H9 (cell line): ENCODE measurements around the gene VPS35L. TPM values are rescaled to one million over a fixed set of nuclear protein-coding genes. Genes with fewer than 3 reads are reported as not detected.

Experiments
- DNase-seq: peaks from one replicate; pipeline ENCODE4 v3.0.0-alpha.2; 2017
- H2AFZ ChIP-seq: one replicate; pipeline ENCODE4 v1.6.1; 2013; ENCODE audit warnings: mild to moderate bottlenecking, low read length, control low read depth, moderate library complexity
- H2AK5ac ChIP-seq: 2 replicates; pipeline ENCODE4 v1.6.1; 2013; ENCODE audit warnings: low read length, control low read depth, mixed read lengths; ENCODE audit not compliant: insufficient read length
- H2BK120ac ChIP-seq: one replicate; pipeline ENCODE4 v1.6.1; 2013; ENCODE audit warnings: low read depth, mild to moderate bottlenecking, low read length, control low read depth, inconsistent platforms; ENCODE audit not compliant: poor library complexity, severe bottlenecking
- H2BK12ac ChIP-seq: 2 replicates; pipeline ENCODE4 v1.6.1; 2013; ENCODE audit warnings: low read length, control low read depth, mixed read lengths, low read depth; ENCODE audit not compliant: insufficient read length
- H2BK15ac ChIP-seq: 2 replicates; pipeline ENCODE4 v1.6.1; 2013; ENCODE audit warnings: low read depth, low read length, control low read depth
- H2BK20ac ChIP-seq: one replicate; pipeline ENCODE4 v1.6.1; 2013; ENCODE audit warnings: low read depth, mild to moderate bottlenecking, low read length, control low read depth, inconsistent platforms; ENCODE audit not compliant: poor library complexity, severe bottlenecking
- H2BK5ac ChIP-seq: 2 replicates; pipeline ENCODE4 v1.6.1; 2013; ENCODE audit warnings: low read length, control low read depth, mixed read lengths; ENCODE audit not compliant: insufficient read length
- H3K14ac ChIP-seq: 2 replicates; pipeline ENCODE4 v1.6.1; 2013; ENCODE audit warnings: low read length, control low read depth; ENCODE audit not compliant: insufficient read depth
- H3K18ac ChIP-seq: 2 replicates; pipeline ENCODE4 v1.6.1; 2013; ENCODE audit warnings: low read depth, mild to moderate bottlenecking, mixed read lengths, low read length, control low read depth; ENCODE audit not compliant: insufficient read length
- H3K23ac ChIP-seq: 2 replicates; pipeline ENCODE4 v1.6.1; 2013; ENCODE audit warnings: low read length, control low read depth, mixed read lengths, low read depth; ENCODE audit not compliant: insufficient read length
- H3K23me2 ChIP-seq: 2 replicates; pipeline ENCODE4 v1.6.1; 2013; ENCODE audit warnings: low read depth, mild to moderate bottlenecking, mixed read lengths, low read length, control low read depth; ENCODE audit not compliant: insufficient read length, poor library complexity, severe bottlenecking
- H3K27ac ChIP-seq: 2 replicates; pipeline ENCODE4 v1.5.1; 2013; ENCODE audit warnings: low read length, control low read depth, mixed read lengths, low read depth; ENCODE audit not compliant: insufficient read length
- H3K27me3 ChIP-seq: 2 replicates; pipeline ENCODE4 v1.6.1; 2013; ENCODE audit warnings: low read length, control low read depth, inconsistent platforms; ENCODE audit not compliant: insufficient read depth
- H3K4ac ChIP-seq: 2 replicates; pipeline ENCODE4 v1.6.1; 2013; ENCODE audit warnings: low read depth, mild to moderate bottlenecking, control low read depth, inconsistent platforms, low read length, moderate library complexity
- H3K4me1 ChIP-seq: 2 replicates; pipeline ENCODE4 v1.6.1; 2013; ENCODE audit warnings: low read length, control low read depth, inconsistent platforms; ENCODE audit not compliant: insufficient read depth
- H3K4me2 ChIP-seq: 2 replicates; pipeline ENCODE4 v1.6.1; 2013; ENCODE audit warnings: low read length, control low read depth, mixed read lengths; ENCODE audit not compliant: insufficient read length, insufficient read depth
- H3K56ac ChIP-seq: 2 replicates; pipeline ENCODE4 v1.6.1; 2013; ENCODE audit warnings: low read depth, mild to moderate bottlenecking, mixed read lengths, low read length, control low read depth; ENCODE audit not compliant: insufficient read length
- H3K79me1 ChIP-seq: 2 replicates; pipeline ENCODE4 v1.6.1; 2013; ENCODE audit warnings: low read depth, mild to moderate bottlenecking, moderate library complexity, low read length, control low read depth, inconsistent platforms; ENCODE audit not compliant: insufficient read depth, poor library complexity, severe bottlenecking
- H3K79me2 ChIP-seq: 2 replicates; pipeline ENCODE4 v1.6.1; 2013; ENCODE audit warnings: low read length, control low read depth, inconsistent platforms; ENCODE audit not compliant: insufficient read depth
- H3K9ac ChIP-seq: 2 replicates; pipeline ENCODE4 v1.6.1; 2013; ENCODE audit warnings: low read length, control low read depth, mixed read lengths; ENCODE audit not compliant: insufficient read length; ENCODE audit errors: extremely low read depth
- H3K9me3 ChIP-seq: one replicate; pipeline ENCODE4 v1.6.1; 2013; ENCODE audit warnings: low read depth, low read length, inconsistent platforms; ENCODE audit not compliant: control insufficient read depth
- H3T11ph ChIP-seq: one replicate; pipeline ENCODE4 v1.6.1; 2013; ENCODE audit warnings: mild to moderate bottlenecking, low read length, control low read depth, inconsistent platforms
- H4K20me1 ChIP-seq: one replicate; pipeline ENCODE4 v1.6.1; 2013; ENCODE audit not compliant: control insufficient read depth, insufficient read length, insufficient read depth
- H4K5ac ChIP-seq: 2 replicates; pipeline ENCODE4 v1.6.1; 2013; ENCODE audit warnings: low read depth, mild to moderate bottlenecking, mixed read lengths, low read length, control low read depth; ENCODE audit not compliant: insufficient read length
- H4K8ac ChIP-seq: replicated peaks from 2 replicates; pipeline ENCODE4 v1.6.1; 2013; ENCODE audit warnings: low read length, control low read depth, mixed read lengths, low read depth; ENCODE audit not compliant: insufficient read length
- H4K91ac ChIP-seq: 2 replicates; pipeline ENCODE4 v1.6.1; 2013; ENCODE audit warnings: low read depth, mild to moderate bottlenecking, moderate library complexity, mixed read lengths, low read length, control low read depth; ENCODE audit not compliant: insufficient read length
- H3K27ac Mint-ChIP-seq, 3 experiments: 2 replicates in 2 of 3; 3 replicates in 1 of 3; pipeline ENCODE4 v1.8.0; 2020 to 2021; ENCODE audit warnings: mixed read lengths in 3 of 3, mild to moderate bottlenecking in 1 of 3, moderate library complexity in 1 of 3
- H3K27me3 Mint-ChIP-seq: 2 replicates; pipeline ENCODE4 v1.8.0; 2021; ENCODE audit warnings: low read depth, mild to moderate bottlenecking, moderate library complexity, mixed read lengths
- H3K36me3 Mint-ChIP-seq, 3 experiments: 2 replicates in 2 of 3; 3 replicates in 1 of 3; pipeline ENCODE4 v1.8.0; 2020 to 2021; ENCODE audit warnings: low read depth in 3 of 3, mixed read lengths in 3 of 3; ENCODE audit not compliant: insufficient read depth in 1 of 3
- H3K4me1 Mint-ChIP-seq, 2 experiments: 2 replicates each; pipeline ENCODE4 v1.8.0; 2020; ENCODE audit warnings: mixed read lengths in 2 of 2
- H3K4me3 Mint-ChIP-seq, 2 experiments: 2 replicates in 1 of 2; 3 replicates in 1 of 2; pipeline ENCODE4 v1.8.0; 2020 to 2021; ENCODE audit warnings: mild to moderate bottlenecking in 2 of 2, mixed read lengths in 2 of 2, moderate library complexity in 1 of 2
- H3K9me3 Mint-ChIP-seq, 2 experiments: 2 replicates in 1 of 2; 3 replicates in 1 of 2; pipeline ENCODE4 v1.8.0; 2020; ENCODE audit warnings: mild to moderate bottlenecking in 2 of 2, mixed read lengths in 2 of 2, moderate library complexity in 1 of 2
- WGBS: extraction: QIAGEN DNeasy Blood & Tissue Kit; methylation state at CpG from one replicate; pipeline ENCODE4 v1.1.7; 2013; ENCODE audit warnings: missing lambda C conversion rate, low lambda C conversion rate, mixed read lengths; ENCODE audit not compliant: insufficient read length; ENCODE audit errors: extremely low coverage; 5-methylcytosine and 5-hydroxymethylcytosine counted together
- total RNA-seq: library from RNA; stranded (reverse); gene quantifications from 2 replicates; pipeline ENCODE4 v1.2.1, GENCODE V29; 2021
- TF ChIP-seq, protein P1 (sequence below): fragments of 200-600 bp; sonication (generic); conservative IDR thresholded peaks from 3 replicates; pipeline ENCODE4 v1.8.0; 2021; ENCODE audit warnings: antibody characterized with exemption, mild to moderate bottlenecking

The VPS35L gene
- total RNA-seq, 1 experiment from 2014 or later: 58.4 TPM

DNA sequence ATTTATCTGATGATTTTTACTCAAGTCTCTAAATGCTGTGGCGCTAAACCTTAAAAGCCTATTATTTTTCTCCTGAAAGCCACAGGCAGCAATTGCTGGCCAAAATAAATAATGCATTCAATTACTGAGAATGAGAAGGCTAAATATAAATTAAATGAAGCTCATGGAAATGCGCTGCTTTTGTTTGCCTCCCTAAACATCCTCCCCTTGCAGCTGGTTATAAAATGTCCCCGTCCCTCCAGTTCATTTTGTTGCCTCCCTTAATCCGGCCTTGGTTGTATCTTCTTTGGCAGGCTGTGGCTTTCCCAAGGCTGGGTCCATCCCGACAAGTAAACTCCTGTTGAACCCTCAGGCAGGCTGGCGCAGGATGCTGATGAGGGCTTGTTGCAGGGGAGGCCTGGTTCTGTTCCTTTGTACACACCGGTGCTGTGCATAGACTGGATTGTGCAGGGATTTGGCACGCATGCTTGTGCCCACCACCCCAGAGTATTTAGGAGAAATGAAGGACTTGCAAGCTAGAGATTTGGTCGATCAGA is 99.8 kb downstream of the VPS35L start:
- Mint-ChIP-seq H3K27ac (no peak overlapping the region), H3K4me1 (no peaks in the 10 kb centered on the region), H3K36me3 (peaks cover 4 to 55% (median 50%) of the 10 kb centered on the region in 3 experiments; a peak in 6 of 7 replicates), H3K9me3 (no peaks in the 10 kb centered on the region), H3K4me3 (no peak overlapping the region), H3K27me3 (no peaks in the 10 kb centered on the region)
- H2BK20ac ChIP-seq: no peak overlapping the region
- H3K9ac ChIP-seq: no peak overlapping the region
- H4K20me1 ChIP-seq: no peaks in the 10 kb centered on the region
- H2BK120ac ChIP-seq: no peak overlapping the region
- H4K91ac ChIP-seq: no peak overlapping the region
- H3K79me1 ChIP-seq: no peaks in the 10 kb centered on the region
- H3K4ac ChIP-seq: no peak overlapping the region
- no peak overlapping the region for H3K27ac ChIP-seq
- TF ChIP-seq, protein P1, sequence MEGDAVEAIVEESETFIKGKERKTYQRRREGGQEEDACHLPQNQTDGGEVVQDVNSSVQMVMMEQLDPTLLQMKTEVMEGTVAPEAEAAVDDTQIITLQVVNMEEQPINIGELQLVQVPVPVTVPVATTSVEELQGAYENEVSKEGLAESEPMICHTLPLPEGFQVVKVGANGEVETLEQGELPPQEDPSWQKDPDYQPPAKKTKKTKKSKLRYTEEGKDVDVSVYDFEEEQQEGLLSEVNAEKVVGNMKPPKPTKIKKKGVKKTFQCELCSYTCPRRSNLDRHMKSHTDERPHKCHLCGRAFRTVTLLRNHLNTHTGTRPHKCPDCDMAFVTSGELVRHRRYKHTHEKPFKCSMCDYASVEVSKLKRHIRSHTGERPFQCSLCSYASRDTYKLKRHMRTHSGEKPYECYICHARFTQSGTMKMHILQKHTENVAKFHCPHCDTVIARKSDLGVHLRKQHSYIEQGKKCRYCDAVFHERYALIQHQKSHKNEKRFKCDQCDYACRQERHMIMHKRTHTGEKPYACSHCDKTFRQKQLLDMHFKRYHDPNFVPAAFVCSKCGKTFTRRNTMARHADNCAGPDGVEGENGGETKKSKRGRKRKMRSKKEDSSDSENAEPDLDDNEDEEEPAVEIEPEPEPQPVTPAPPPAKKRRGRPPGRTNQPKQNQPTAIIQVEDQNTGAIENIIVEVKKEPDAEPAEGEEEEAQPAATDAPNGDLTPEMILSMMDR: no peak
- H4K5ac ChIP-seq: no peak overlapping the region
- no peak overlapping the region for H2AFZ ChIP-seq
- no peak overlapping the region for H4K8ac ChIP-seq
- no CpG with 5 or more reads among the region's 9 CpGs for WGBS
- no peak overlapping the region for H3K23ac ChIP-seq
- no peaks in the 10 kb centered on the region for H3K9me3 ChIP-seq
- H2BK15ac ChIP-seq: no peak overlapping the region
- no peak for DNase-seq
- no peak overlapping the region for H3K18ac ChIP-seq
- H3K4me1 ChIP-seq: no peaks in the 10 kb centered on the region
- H3K27me3 ChIP-seq: no peaks in the 10 kb centered on the region
- H3K23me2 ChIP-seq: no peaks in the 10 kb centered on the region
- H2BK12ac ChIP-seq: no peak overlapping the region
- no peak overlapping the region for H2BK5ac ChIP-seq
- H3K4me2 ChIP-seq: no peak overlapping the region
- H3K56ac ChIP-seq: no peak overlapping the region
- no peak overlapping the region for H3K14ac ChIP-seq
- H3K79me2 ChIP-seq: no peaks in the 10 kb centered on the region
- no peak overlapping the region for H2AK5ac ChIP-seq
- no peak overlapping the region for H3T11ph ChIP-seq
